CD4-positive, alpha-beta T cell treated with Interleukin-6 for 4 hours (primary cell): ENCODE measurements around the gene OLIG3.

Experiments used
- DNase-seq: peaks from one replicate; pipeline ENCODE4 v3.0.0-alpha.2; 2020; ENCODE audit warnings: mixed read lengths

OLIG3 gene

GRCh38 chr6:137495703-137496336 lies 1.6 kb upstream of the OLIG3 start:
- no peak for DNase-seq

GRCh38 chr6:137494988-137495702 lies 951 bp upstream of the OLIG3 start:
- no peak for DNase-seq

- peak; percentile 43 for DNase-seq
These were observed 766 bp downstream of the OLIG3 start for GRCh38 chr6:137493218-137494038.

GRCh38 chr6:137492289-137493217 lies 1.6 kb downstream of the OLIG3 start:
- DNase-seq: no peak

- no peak for DNase-seq
These were observed 2.7 kb downstream of the OLIG3 start for GRCh38 chr6:137491478-137491877.

GRCh38 chr6:137490961-137491360 lies 3.2 kb downstream of the OLIG3 start:
- DNase-seq: no peak

- DNase-seq: no peak
These were observed 3.9 kb downstream of the OLIG3 start for GRCh38 chr6:137490006-137490905.

GRCh38 chr6:137489046-137490005 lies 4.9 kb downstream of the OLIG3 start:
- DNase-seq: no peak

- DNase-seq: no peak
These were observed 5.8 kb downstream of the OLIG3 start for GRCh38 chr6:137488150-137489045.

GRCh38 chr6:137487869-137488149 lies 6.4 kb downstream of the OLIG3 start:
- DNase-seq: no peak

GRCh38 chr6:137487181-137487868 lies 6.9 kb downstream of the OLIG3 start:
- no peak for DNase-seq

GRCh38 chr6:137486416-137486815 lies 7.8 kb downstream of the OLIG3 start:
- no peak for DNase-seq

GRCh38 chr6:137480431-137480830 lies 13.8 kb downstream of the OLIG3 start:
- DNase-seq: no peak

GRCh38 chr6:137475103-137475502 lies 19.1 kb downstream of the OLIG3 start:
- no peak for DNase-seq

GRCh38 chr6:137473598-137473997 lies 20.6 kb downstream of the OLIG3 start:
- no peak for DNase-seq

- DNase-seq: no peak
These were observed 21.5 kb downstream of the OLIG3 start for GRCh38 chr6:137472641-137473137.

- DNase-seq: no peak
These were observed 22.2 kb downstream of the OLIG3 start for GRCh38 chr6:137471986-137472385.

GRCh38 chr6:137471497-137471896 lies 22.7 kb downstream of the OLIG3 start:
- DNase-seq: no peak

- DNase-seq: no peak
These were observed 27.0 kb downstream of the OLIG3 start for GRCh38 chr6:137467211-137467610.
